Lower leg skin (tissue), 3 donors: ENCODE measurements around the gene HSPA12B.

ENCODE experiments used
- CTCF ChIP-seq, 3 donors: fragments of 450-650 bp; IDR thresholded peaks; one replicate each; pipeline ENCODE4 v1.5.1; 2016; ENCODE audit warnings: antibody characterized with exemption in 3 of 3, mild to moderate bottlenecking in 3 of 3, moderate library complexity in 2 of 3
- POLR2A ChIP-seq, 2 donors: fragments of 450-650 bp; IDR thresholded peaks; one replicate each; pipeline ENCODE4 v1.6.1; 2016 to 2017; ENCODE audit warnings: antibody characterized with exemption in 2 of 2, mild to moderate bottlenecking in 1 of 2, moderate library complexity in 1 of 2

- TF ChIP-seq CTCF (IDR thresholded peaks at IDR 0.05) (no peak), POLR2A (IDR thresholded peaks at IDR 0.05) (no peak)
These were observed 26.9 kb downstream of the HSPA12B start for GRCh38 chr20:3759316-3759823.
